ENCODE data around the gene MAML2. TPM values are rescaled to one million over a fixed set of nuclear protein-coding genes. Genes with fewer than 3 reads are reported as not detected.

MAML2 gene
- total and polyA plus RNA-seq, 9 of the 15 experiments (the other 6 are each of a cell fraction or from before 2014, with no cell fraction given): 0.79 to 6.8 (median 4.8) TPM

GRCh38 chr11:96045622-96046456 is 297.2 kb downstream of the MAML2 start (continued):
- TF ChIP-seq KLF16 (IDR thresholded peaks at IDR 0.05): no peak
- TF ChIP-seq DEAF1 (CRISPR knock-in tag; IDR thresholded peaks at IDR 0.05): no peak
- TF ChIP-seq CREB5 (CRISPR knock-in tag; IDR thresholded peaks at IDR 0.05): no peak
- TF ChIP-seq JUNB (CRISPR knock-in tag; conservative IDR thresholded peaks at IDR 0.05): no peak

GRCh38 chr11:96044747-96045146 is 298.2 kb downstream of the MAML2 start:
- CTCF ChIA-PET (ENCODE audit: low intra/inter-chr PET ratio): no interaction called here
- POLR2A ChIA-PET: no interaction called here
- TF ChIP-seq PPARD (CRISPR knock-in tag; IDR thresholded peaks at IDR 0.05): no peak
- no peak for TF ChIP-seq FOXK1 (CRISPR knock-in tag; IDR thresholded peaks at IDR 0.05; ENCODE audit: borderline replicate concordance)
- no peak for TF ChIP-seq NFRKB (IDR thresholded peaks at IDR 0.05; ENCODE audit: low read depth)
- no peak for TF ChIP-seq ZNF57 (CRISPR knock-in tag; IDR thresholded peaks at IDR 0.05)
- TF ChIP-seq RFX1 (IDR thresholded peaks at IDR 0.05): no peak
- TF ChIP-seq SREBF1 (IDR thresholded peaks at IDR 0.05; ENCODE audit: borderline replicate concordance, low read depth, low read length): no peak
- TF ChIP-seq ZNF395 (CRISPR knock-in tag; IDR thresholded peaks at IDR 0.05): no peak
- no peak for TF ChIP-seq YY1 (IDR thresholded peaks at IDR 0.05; ENCODE audit: borderline replicate concordance in 1 of 3, control insufficient read depth in 1 of 3, extremely low read depth in 1 of 3, insufficient read depth in 3 of 3, insufficient read length in 1 of 3, insufficient replicate concordance in 2 of 3, low read depth in 1 of 3, low read length in 2 of 3)

More at GRCh38 chr11:96044747-96045146, 298.2 kb downstream of the MAML2 start:
- ATAC-seq (no peak), FAIRE-seq (no peak), DNase-seq (ENCODE audit: extremely low read depth in 1 of 4, low spot score in 3 of 4) (no peak)
- Histone ChIP-seq H3K4me2 (ENCODE audit: insufficient read depth, low read length) (no peak overlapping the region), H2AFZ (ENCODE audit: low read depth, low read length) (no peak overlapping the region), H3K9me3 (replicated peaks; ENCODE audit: control insufficient read depth, insufficient read depth, low read depth, low read length) (no peaks in the 10 kb centered on the region), H3K9ac (ENCODE audit: insufficient read depth in 1 of 2, low read depth in 2 of 2, low read length in 2 of 2) (no peak overlapping the region), H4K20me1 (replicated peaks; ENCODE audit: control insufficient read depth, insufficient read depth, low read length) (no peaks in the 10 kb centered on the region), H3K4me3 (no peak overlapping the region), H3K27ac (ENCODE audit: extremely low read depth, low read depth, low read length) (no peak overlapping the region), H3K9me1 (ENCODE audit: control insufficient read depth, insufficient read depth, low read length) (no peaks in the 10 kb centered on the region), H3K36me3 (ENCODE audit: control insufficient read depth, insufficient read depth, low read length) (no peaks in the 10 kb centered on the region), H3K27me3 (ENCODE audit: control insufficient read depth in 2 of 2, insufficient read depth in 2 of 2, low read length in 2 of 2) (no peaks in the 10 kb centered on the region), H3K79me2 (ENCODE audit: control insufficient read depth, insufficient read depth, low read length) (no peaks in the 10 kb centered on the region), H3K4me1 (replicated peaks in 1 of 2; ENCODE audit: control insufficient read depth in 2 of 2, insufficient read depth in 2 of 2, low read length in 2 of 2) (no peaks in the 10 kb centered on the region)
- intact Hi-C loops (cut with micrococcal nuclease) (no loop called here), in situ Hi-C loops (cut with MboI) (no loop called here)
- BruUV-seq (replicated peaks): no TSS peak
- WGBS (ENCODE audit: insufficient coverage, low coverage, missing lambda C conversion rate): 51% methylated on average over 2 of the region's 2 CpGs

Measured in K562 (cell line).